HG03378 (cell line): ENCODE measurements around the gene CDT1.
"Not testable (repeated sequence)": the region's sequence is repeated elsewhere in the genome, so short reads cannot be mapped to it uniquely, and the experiment has no call there.

Experiments used
- ATAC-seq: cut with Tn5 transposase; IDR thresholded peaks from one replicate; pipeline ENCODE4 v1.9.1; 2021; ENCODE audit warnings: mild to moderate bottlenecking, moderate library complexity; ENCODE audit not compliant: unreplicated experiment

The CDT1 gene

GRCh38 chr16:88768071-88768783 lies 35.4 kb upstream of the CDT1 start:
- no peak for ATAC-seq

DNA sequence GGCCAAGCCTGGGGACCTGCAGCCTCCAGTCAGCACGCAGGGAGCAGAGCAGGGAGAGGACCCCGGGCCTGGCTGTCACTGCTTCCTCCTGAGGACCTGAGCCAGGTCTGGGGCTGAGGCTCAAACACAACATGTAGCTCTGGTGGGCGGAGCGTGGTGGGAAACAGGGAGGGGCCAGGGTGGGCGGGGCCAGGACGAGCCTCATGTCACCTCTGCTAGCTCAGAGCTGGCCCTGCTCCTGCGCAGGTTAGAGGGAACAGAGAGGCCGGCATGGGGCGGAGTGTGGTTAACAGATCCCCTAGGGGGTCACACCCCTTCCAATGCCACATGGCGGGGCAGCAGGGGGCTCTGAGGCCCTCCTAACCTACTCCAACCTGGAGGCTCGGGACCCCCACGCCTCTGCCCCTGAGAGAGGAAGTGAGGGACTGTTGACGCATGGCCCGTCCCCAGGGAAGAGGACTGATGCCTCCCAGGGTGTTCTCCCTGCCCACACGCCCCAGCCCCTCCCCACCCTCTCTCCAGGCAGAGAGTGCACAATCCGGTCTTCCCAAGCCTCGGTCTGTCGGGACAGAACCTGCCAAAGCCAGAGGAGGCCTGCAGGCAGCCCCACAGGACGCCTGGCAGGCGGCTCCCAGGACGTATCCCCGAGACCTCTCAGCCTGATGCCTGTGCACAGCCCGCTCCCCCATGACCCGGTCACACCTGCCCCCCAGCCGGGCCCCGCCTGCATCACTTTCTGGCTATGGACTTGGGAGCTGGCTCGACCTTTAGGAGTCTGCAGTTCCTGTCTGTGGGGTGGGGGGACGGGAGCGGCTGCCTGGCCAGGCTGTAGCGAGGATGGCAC lies 33.8 kb upstream of the CDT1 start:
- no peak for ATAC-seq

DNA sequence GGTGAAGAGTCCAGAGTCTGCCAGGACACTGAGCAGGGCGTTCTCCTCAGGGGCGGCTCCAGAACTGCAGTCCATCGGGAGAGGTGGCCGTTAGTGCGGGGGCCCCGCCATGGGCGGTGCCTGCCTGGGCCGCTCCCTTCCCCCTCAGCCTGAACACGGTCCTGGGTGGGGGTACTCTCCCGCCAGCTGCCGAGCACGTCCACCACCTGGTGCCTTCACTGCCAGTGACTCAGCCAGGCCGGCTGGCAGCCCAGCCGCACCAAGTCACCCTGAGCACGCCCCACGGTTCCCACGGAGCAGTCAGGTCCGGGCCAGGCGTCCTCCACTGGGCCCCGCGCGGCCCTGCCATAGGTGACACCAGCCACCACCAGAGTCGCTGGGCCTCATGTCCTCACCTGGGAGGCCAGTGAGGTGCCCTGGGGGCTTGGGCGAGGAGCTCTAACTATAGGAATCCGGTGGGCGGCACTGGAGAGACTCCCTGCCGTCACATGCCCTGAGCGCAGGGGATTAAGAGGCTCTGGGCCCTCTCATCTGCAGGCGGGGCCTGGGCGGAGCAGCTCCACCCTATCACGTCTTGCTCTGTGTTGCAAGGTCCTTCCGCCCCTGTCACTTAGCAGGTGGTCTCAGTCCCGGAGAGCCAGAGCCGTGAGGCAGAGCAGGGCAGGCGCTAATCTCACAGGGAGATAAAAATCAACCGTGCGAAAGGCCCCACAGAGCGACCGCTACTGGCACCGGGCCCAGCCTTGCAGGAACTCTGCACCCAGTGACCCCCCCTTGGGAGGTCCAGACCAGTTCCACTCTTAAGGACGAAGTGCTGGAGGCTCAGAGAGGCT lies 32.9 kb upstream of the CDT1 start:
- ATAC-seq = no peak

DNA sequence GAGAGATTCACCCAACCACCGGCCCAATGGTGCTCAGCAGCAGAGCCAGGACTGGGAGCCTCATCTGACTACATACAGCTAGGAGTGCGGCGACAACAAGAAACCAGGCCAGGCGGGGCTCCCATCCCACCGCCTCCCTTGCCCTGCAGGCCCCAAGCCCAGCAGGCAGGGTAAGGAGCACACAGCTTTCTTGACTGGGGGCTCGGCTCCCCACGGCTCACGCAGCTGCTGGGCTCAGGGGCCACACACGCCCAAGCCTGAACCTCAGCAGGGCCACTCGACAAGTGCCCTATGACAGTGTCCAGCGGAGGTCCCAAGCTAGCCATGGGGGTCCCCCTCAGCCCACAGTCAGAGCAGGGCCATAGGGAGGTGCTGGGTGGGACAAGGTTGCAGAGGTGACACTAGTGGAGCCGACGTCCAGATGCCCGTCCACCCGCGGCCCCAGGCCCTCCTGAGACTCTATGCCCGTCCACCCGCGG lies 32.3 kb upstream of the CDT1 start:
- ATAC-seq = no peak

- not testable (repeated sequence) for ATAC-seq
Measured at GRCh38 chr16:88771781-88772180, 31.8 kb upstream of the CDT1 start.

DNA sequence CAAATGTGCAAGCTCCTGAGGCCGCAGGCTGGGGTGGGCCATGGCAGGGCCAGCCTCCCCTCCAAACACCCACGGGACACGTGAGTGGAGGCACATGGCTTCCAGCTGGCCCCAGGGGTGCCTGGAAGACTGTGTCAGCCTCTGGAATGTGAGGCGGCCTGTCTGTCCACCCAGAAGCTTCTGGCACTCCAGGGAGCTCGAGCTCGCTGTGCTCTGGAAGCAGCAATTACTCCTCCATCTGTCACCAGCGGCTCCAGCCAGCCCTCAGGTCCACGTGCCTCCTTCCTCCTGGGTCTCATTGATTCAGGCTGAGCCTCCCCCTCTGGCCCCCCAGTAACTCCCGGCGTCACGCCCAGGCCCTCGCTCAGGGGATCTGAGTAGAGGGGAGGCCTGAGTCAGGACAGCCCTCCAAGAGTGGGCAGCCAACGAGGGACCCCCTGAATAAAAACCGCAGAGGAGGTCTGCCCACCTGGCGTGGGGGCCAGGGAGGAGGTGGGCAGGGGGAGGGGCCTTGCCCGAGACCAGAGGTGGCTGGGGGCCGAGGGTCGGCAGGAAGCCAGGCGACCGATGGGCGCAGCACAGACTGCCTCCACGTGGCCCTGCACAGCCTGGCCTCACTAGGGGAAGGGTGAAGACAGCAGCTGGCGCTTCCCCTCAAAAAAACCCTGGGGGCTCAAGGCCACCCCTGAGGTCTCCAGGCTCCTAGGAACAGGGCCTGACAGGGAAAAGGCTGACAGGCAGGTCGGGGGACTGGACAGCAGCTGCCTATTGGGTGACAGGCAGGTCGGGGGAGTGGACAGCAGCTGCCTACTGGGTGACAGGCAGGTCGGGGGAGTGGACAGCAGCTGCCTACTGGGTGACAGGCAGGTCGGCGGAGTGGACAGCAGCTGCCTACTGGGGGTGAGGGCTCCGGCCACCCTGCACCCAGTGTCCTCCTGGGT lies 30.4 kb upstream of the CDT1 start:
- no peak for ATAC-seq

GRCh38 chr16:88773812-88774291 lies 29.7 kb upstream of the CDT1 start:
- no peak for ATAC-seq

- no peak for ATAC-seq
Measured at GRCh38 chr16:88774544-88775393, 28.8 kb upstream of the CDT1 start.

GRCh38 chr16:88775825-88776224 lies 27.8 kb upstream of the CDT1 start:
- no peak for ATAC-seq

GRCh38 chr16:88777471-88778270 lies 25.9 kb upstream of the CDT1 start:
- ATAC-seq = no peak

DNA sequence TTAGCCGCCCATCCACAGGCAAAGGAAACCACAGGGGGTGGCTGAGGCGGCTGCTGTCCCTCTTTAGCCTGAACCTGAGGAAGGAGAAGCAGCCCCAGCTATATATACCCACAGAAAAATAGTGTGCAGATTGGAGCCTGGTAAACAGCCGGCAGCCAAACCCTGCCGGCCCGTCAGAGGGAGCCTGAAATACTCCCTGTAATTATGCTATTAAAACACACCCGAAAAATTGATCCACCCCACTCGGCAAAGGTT lies 25.4 kb upstream of the CDT1 start:
- ATAC-seq = no peak

DNA sequence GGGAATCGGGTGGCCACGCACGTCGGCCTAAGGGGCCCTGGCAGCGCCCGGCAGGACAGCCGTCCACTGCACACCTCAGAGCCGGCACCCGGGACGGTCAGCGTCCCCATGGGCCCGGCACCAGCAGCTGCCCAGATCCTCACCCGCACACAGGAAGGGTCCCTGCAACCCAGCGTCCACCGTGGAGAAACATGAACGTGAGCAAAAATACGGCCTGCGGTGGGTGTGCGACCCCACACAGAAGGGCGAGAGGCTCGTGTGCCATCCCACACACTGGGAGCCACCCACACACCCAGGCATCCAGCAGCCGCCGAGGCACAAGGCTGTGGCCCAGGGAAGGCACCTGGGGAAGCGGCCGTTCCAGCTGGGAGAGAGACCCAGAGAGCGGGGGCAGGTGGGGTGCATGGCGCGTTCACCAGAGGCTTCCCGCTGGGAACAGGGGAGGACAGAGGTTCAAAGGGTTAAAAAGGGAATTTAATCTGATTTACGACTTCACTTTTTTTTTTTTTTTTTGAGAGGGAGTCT lies 25.0 kb upstream of the CDT1 start:
- ATAC-seq = no peak

DNA sequence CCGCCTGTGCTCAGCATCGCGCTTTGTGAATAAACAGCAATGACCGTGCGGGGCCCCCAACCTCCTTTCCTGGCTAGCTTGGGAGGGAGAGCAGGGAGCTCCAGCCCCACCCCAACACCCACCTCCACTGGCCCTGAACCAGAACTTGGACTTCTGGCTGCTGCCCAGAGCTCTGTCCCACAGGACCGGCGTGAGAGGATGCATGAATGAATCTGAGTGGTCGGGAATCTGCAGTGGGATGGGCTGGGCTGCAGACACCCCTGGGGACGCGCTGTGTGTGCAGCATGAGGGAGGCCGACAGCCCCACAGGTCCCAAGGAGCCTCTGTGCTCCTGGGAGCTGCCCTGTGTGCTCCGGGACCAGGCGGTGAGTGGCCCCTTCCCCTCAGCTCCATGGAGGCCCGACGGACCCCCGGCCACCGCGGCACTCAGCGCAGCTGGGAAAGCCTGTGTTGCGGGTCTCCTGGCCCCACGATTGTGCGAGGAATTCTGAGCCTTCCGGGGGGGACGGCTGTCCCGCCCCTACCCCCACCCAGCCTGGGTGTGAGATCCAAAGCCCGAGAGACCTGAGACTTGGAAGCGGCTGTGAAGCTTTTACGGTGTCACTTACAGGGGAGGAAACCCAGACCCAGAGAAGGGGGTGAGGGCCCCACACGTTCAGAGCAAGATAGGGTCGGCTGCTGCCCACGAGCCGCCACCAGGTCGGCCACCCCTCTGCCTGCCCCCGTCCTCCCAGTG lies 24.0 kb upstream of the CDT1 start:
- no peak for ATAC-seq

DNA sequence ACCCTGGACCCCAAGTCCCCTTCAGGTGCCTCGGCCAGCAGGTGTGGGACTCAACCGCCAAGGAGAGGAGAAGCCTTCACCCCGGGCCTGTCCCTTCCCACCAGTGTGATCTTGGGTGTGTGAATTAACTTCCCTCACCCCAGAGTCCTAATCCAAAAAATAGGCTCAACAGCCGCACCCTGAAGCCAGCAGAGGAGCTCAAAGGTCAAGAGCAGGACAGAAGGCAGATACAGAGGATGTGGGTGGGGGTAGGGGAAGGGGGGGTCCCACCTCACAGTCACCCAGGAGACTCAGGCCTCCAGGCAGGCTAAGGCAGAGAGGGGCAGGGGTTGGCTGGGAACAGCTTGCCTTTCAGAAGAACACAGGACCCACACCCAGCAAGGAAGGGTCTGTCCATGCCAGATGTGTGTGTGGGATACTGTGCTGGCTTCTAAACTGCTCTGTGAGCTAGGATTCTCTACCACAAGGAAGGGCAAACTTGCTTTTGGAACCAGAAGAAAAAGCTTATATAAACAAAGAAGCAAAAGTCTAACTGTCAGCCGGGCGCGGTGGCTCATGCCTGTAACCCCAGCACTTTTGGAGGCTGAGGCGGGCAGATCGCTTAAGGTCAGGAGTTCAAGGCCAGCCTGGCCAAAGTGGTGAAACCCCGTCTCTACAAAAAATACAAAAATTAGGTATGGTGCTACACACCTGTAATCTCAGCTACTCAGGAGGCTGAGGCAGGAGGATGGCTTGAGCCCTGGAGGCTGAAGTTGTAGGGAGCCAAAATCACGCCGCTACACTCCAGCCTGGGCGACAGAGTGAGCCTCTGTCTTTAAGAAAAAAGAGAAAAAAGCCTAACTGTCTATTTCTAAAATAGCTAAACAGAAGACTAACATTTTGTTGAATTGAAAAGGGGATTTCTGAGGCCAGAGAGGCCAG lies 23.2 kb upstream of the CDT1 start:
- no peak for ATAC-seq

DNA sequence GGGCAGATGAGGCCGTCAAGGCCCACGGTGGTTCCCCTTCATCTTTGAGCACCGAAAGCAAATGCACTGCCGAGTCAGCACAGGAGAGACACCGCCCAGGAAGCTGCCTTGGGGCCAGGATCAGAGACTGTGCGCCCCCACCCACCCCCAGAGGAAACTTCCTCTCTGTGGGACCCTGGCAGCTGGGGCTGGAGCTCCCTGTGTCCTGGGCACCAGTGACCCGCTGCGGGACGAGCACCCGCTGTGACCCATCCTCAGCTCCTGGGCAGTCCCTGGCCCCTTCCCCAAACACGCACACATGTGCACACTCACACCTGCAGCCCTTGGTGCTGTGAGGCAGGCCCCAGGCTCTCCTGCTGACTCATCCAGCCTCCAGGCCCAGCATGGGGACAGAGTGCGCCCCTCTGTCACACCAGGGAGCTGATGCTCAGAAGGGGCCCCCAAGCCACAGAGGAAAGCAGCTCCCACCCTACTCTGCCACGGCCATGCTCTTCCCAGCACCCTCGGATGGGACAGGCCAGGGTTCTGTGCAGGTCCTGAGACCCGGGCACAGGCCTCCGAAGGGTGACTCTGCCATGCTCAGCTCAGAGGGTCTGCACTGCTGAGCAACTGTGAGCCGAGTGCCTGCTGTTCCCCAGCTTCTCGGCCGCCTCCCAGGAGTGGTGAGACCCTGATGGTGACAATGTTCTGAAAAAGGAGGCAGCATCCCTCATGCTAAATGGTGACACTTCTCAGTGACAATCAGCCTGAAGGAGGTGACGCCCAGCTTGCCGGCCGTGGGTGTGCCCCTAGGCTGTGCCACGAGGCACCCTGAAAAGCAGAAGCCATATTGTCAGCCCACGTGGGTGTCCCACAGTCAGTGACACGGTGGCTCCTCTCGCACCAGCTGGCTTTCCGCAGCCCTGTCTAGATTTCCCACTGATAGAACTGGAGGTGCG lies 22.2 kb upstream of the CDT1 start:
- ATAC-seq = no peak
